SJCRH30 (cell line): ENCODE data around the gene PLEKHA1. TPM values are rescaled to one million over a fixed set of nuclear protein-coding genes. Genes with fewer than 3 reads are reported as not detected.

Source experiments
- DNase-seq, 2 experiments: peaks; one replicate each; pipeline ENCODE4 v3.0.0-alpha.2; 2015 to 2020
- H3K27ac ChIP-seq: fragments of 250-450 bp; sonication (Bioruptor Pico); 2 replicates; pipeline ENCODE4 v1.5.1; 2020; ENCODE audit warnings: mild to moderate bottlenecking, moderate library complexity
- H3K27me3 ChIP-seq: fragments of 250-450 bp; sonication (Bioruptor Pico); 2 replicates; pipeline ENCODE4 v1.5.1; 2020; ENCODE audit warnings: mild to moderate bottlenecking, moderate library complexity
- H3K36me3 ChIP-seq: fragments of 250-450 bp; sonication (Bioruptor Pico); 2 replicates; pipeline ENCODE4 v1.5.1; 2020; ENCODE audit warnings: mild to moderate bottlenecking, moderate library complexity
- H3K4me1 ChIP-seq: fragments of 250-450 bp; sonication (Bioruptor Pico); 2 replicates; pipeline ENCODE4 v1.5.1; 2020; ENCODE audit warnings: mild to moderate bottlenecking, moderate library complexity
- H3K4me3 ChIP-seq: fragments of 250-450 bp; sonication (Bioruptor Pico); 2 replicates; pipeline ENCODE4 v1.5.1; 2020; ENCODE audit warnings: mild to moderate bottlenecking, moderate library complexity
- H3K9me3 ChIP-seq: fragments of 250-450 bp; sonication (Bioruptor Pico); replicated peaks from 2 replicates; pipeline ENCODE4 v1.5.1; 2020; ENCODE audit warnings: mild to moderate bottlenecking, moderate library complexity
- total RNA-seq: library from RNA; depleted of rRNA; stranded (reverse); fragments of >200 nt; shearing (Covaris generic); gene quantifications from 2 replicates; pipeline ENCODE4 v1.2.3, GENCODE V29; 2014

PLEKHA1 gene
- total RNA-seq, 1 experiment from 2014 or later, result 31.9 TPM

- H3K4me1 ChIP-seq, result no peaks in the 10 kb centered on the region
- no peaks in the 10 kb centered on the region; the same call in 1 of the 2 replicates for H3K36me3 ChIP-seq
- H3K27ac ChIP-seq, result no peak overlapping the region
- H3K27me3 ChIP-seq, result 0 out of 2 replicates have a peak, but pooled peaks cover 5% of the 10 kb centered on the region
- H3K4me3 ChIP-seq, result no peak overlapping the region
- no peaks in the 10 kb centered on the region for H3K9me3 ChIP-seq
- DNase-seq, result no peak
Measured at GRCh38 chr10:122445904-122446303, 71.4 kb downstream of the PLEKHA1 start.

- Histone ChIP-seq H3K27me3 (0 out of 2 replicates have a peak, but pooled peaks cover 5% of the 10 kb centered on the region), H3K27ac (no peak overlapping the region), H3K4me3 (no peak overlapping the region), H3K36me3 (no peaks in the 10 kb centered on the region; the same call in 1 of the 2 replicates), H3K4me1 (no peaks in the 10 kb centered on the region), H3K9me3 (no peaks in the 10 kb centered on the region)
- DNase-seq, result no peak
Measured at GRCh38 chr10:122446668-122447423, 72.3 kb downstream of the PLEKHA1 start.

GRCh38 chr10:122448600-122448999 lies 74.1 kb downstream of the PLEKHA1 start:
- Histone ChIP-seq H3K9me3 (no peaks in the 10 kb centered on the region), H3K27me3 (0 out of 2 replicates have a peak, but pooled peaks cover 5% of the 10 kb centered on the region), H3K27ac (no peak overlapping the region), H3K4me3 (no peak overlapping the region), H3K4me1 (no peaks in the 10 kb centered on the region), H3K36me3 (no peaks in the 10 kb centered on the region; the same call in 1 of the 2 replicates)
- no peak for DNase-seq

- DNase-seq, result no peak
- Histone ChIP-seq H3K27me3 (0 out of 2 replicates have a peak, but pooled peaks cover 5% of the 10 kb centered on the region), H3K9me3 (no peaks in the 10 kb centered on the region), H3K4me1 (no peaks in the 10 kb centered on the region), H3K4me3 (no peak overlapping the region), H3K36me3 (no peaks in the 10 kb centered on the region; the same call in 1 of the 2 replicates), H3K27ac (no peak overlapping the region)
Measured at GRCh38 chr10:122449153-122449552, 74.6 kb downstream of the PLEKHA1 start.

- H3K27me3 ChIP-seq, result 0 out of 2 replicates have a peak, but pooled peaks cover 5% of the 10 kb centered on the region
- no peaks in the 10 kb centered on the region for H3K4me1 ChIP-seq
- no peaks in the 10 kb centered on the region for H3K9me3 ChIP-seq
- DNase-seq, result no peak
- no peak overlapping the region for H3K27ac ChIP-seq
- no peaks in the 10 kb centered on the region; the same call in 1 of the 2 replicates for H3K36me3 ChIP-seq
- H3K4me3 ChIP-seq, result no peak overlapping the region
Measured at GRCh38 chr10:122450353-122450990, 76.0 kb downstream of the PLEKHA1 start.

GRCh38 chr10:122454071-122454470 lies 79.6 kb downstream of the PLEKHA1 start:
- DNase-seq, result no peak
- Histone ChIP-seq H3K9me3 (no peaks in the 10 kb centered on the region), H3K4me3 (no peak overlapping the region), H3K27ac (no peak overlapping the region), H3K27me3 (no peaks in the 10 kb centered on the region), H3K36me3 (no peaks in the 10 kb centered on the region; the same call in 1 of the 2 replicates), H3K4me1 (no peaks in the 10 kb centered on the region)

DNA sequence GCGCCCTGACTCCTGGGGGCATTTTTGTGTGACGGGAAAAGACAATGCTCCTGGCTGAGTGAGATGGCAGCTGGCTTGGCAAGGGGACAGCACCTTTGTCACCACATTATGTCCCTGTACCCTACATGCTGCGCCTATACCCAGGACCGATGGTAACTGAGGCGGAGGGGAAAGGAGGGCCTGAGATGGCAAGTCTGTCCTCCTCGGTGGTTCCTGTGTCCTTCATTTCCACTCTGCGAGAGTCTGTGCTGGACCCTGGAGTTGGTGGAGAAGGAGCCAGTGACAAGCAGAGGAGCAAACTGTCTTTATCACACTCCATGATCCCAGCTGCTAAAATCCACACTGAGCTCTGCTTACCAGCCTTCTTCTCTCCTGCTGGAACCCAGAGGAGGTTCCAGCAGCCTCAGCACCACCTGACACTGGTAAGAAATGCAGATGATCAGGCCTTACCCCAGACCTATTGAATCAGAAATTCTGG lies 80.1 kb downstream of the PLEKHA1 start, which contains the start of gene ARMS2:
Gene ARMS2 (plus strand): TSS at position 51 of the 478 bp plus-strand sequence. CDS start 75 bp downstream, at position 126.
- no peaks in the 10 kb centered on the region for H3K36me3 ChIP-seq
- no peaks in the 10 kb centered on the region for H3K27me3 ChIP-seq
- DNase-seq, result no peak
- H3K9me3 ChIP-seq, result no peaks in the 10 kb centered on the region
- H3K4me3 ChIP-seq, result no peak within 1 kb of the TSS
- no peak within 1 kb of the TSS for H3K27ac ChIP-seq
- H3K4me1 ChIP-seq, result peaks cover 5% of the 10 kb centered on the region; the same call in 1 of the 2 replicates

DNA sequence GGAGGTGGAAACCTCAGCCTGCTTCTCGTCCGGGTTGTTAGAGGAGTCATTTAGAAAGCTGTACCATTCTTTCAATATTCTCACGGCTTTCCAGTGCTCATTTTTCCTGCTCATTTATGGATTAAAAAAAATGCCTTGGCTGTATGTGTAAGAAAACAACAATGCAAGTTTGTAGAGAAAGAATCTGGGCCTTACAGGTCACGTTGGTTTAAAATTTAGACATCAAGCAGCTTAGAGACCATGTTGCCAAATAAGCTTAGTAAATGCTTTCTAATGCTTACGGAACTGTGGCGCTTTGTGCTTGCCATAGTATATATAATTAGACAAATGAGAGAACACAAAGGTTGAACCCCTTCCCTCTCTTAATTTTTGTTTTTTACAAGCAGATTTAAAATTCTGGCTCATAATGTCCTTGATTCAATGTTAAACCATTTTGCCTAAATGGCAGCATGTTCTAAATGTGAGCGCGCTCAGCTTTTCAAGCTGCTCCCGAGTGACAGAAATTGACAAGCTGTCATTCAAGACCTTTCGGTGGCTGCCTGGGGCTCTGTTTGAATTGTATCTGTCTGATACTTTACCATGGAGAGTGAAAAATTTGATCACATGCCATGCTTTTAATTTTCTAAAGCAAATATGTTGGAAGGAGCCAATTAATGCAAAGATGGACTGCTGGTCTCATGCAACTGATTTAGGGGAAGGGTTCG lies 81.0 kb downstream of the PLEKHA1 start:
- Histone ChIP-seq H3K36me3 (no peaks in the 10 kb centered on the region), H3K4me3 (no peak overlapping the region), H3K4me1 (peaks cover 12% of the 10 kb centered on the region; the same call in 1 of the 2 replicates), H3K27me3 (no peaks in the 10 kb centered on the region), H3K9me3 (no peaks in the 10 kb centered on the region), H3K27ac (no peak overlapping the region)
- no peak for DNase-seq

- Histone ChIP-seq H3K4me3 (no peak overlapping the region), H3K27me3 (peaks cover 4% of the 10 kb centered on the region), H3K4me1 (peaks cover 14% of the 10 kb centered on the region; the same call in 1 of the 2 replicates), H3K27ac (no peak overlapping the region), H3K36me3 (no peaks in the 10 kb centered on the region), H3K9me3 (no peaks in the 10 kb centered on the region)
- no peak for DNase-seq
Measured at GRCh38 chr10:122457934-122458333, 83.4 kb downstream of the PLEKHA1 start.

- Histone ChIP-seq H3K36me3 (no peaks in the 10 kb centered on the region), H3K4me1 (peaks cover 14% of the 10 kb centered on the region; the same call in 1 of the 2 replicates), H3K27ac (no peak overlapping the region), H3K27me3 (peaks cover 5% of the 10 kb centered on the region), H3K4me3 (no peak overlapping the region), H3K9me3 (no peaks in the 10 kb centered on the region)
- no peak for DNase-seq
Measured at GRCh38 chr10:122458693-122459092, 84.2 kb downstream of the PLEKHA1 start.

DNA sequence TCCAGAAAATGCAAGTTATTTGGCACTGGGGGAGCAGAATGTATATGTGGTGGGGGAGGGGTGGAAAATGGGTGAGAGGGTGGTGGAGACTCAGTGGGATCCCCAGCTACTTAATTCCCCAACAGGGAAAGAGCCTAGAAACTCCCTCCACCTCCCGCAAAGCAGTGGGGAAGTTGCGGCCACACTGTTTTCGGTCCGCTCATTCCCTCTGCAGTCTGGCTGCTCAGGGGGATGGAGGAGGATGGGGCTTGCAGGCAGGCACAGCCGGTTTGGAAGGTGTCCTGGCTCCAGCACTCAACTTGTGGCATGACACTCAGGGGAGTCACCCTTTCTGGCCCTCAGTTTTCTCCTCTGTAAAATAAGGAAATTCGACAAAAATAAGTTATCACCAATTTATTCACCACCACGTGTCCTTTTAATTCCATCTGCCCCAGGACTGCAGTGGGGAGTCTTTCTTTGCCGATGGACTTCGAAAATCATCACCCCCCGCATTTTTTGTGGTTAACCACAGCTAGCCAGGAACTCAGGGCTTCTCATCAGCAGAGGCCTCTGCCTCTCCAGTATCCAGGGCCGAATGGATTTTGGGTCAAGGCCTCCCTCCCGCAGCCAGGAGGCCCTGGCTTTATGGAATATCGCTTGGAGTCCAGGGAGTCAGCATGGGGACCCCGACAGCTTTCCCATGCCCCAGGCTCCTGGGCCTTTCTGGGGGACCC lies 85.2 kb downstream of the PLEKHA1 start:
- Histone ChIP-seq H3K9me3 (no peaks in the 10 kb centered on the region), H3K4me1 (peaks cover 14% of the 10 kb centered on the region; the same call in 1 of the 2 replicates), H3K27ac (no peak overlapping the region), H3K4me3 (no peak overlapping the region), H3K36me3 (no peaks in the 10 kb centered on the region), H3K27me3 (peaks cover 5% of the 10 kb centered on the region)
- peak; percentile 46 to 47 for DNase-seq

GRCh38 chr10:122460891-122461293 lies 86.4 kb downstream of the PLEKHA1 start:
- Histone ChIP-seq H3K9me3 (no peaks in the 10 kb centered on the region), H3K36me3 (no peaks in the 10 kb centered on the region), H3K27ac (no peak overlapping the region), H3K4me1 (peaks cover 14% of the 10 kb centered on the region; the same call in 1 of the 2 replicates), H3K27me3 (peaks cover 5% of the 10 kb centered on the region), H3K4me3 (peak overlapping the region; percentile 52)
- no peak for DNase-seq

GRCh38 chr10:122461367-122461728 lies 86.8 kb downstream of the PLEKHA1 start, which contains the start of gene HTRA1:
TSS of gene HTRA1 (plus strand) at chr10:122461553. CDS start at chr10:122461653, 100 bp downstream.
- peak; percentile 65 to 67 for DNase-seq
- no peaks in the 10 kb centered on the region for H3K36me3 ChIP-seq
- peak within 1 kb of the TSS; percentile 52 for H3K4me3 ChIP-seq
- no peak within 1 kb of the TSS for H3K27ac ChIP-seq
- peaks cover 5% of the 10 kb centered on the region for H3K27me3 ChIP-seq
- peaks cover 14% of the 10 kb centered on the region; the same call in 1 of the 2 replicates for H3K4me1 ChIP-seq
- no peaks in the 10 kb centered on the region for H3K9me3 ChIP-seq
